K562 (cell line): ENCODE results near the gene DAB2. TPM values are rescaled to one million over a fixed set of nuclear protein-coding genes. Genes with fewer than 3 reads are reported as not detected.

Experiments used
- ATAC-seq: fragments of 200-7000 bp; cut with Tn5 transposase; 3 replicates; pipeline ENCODE4 v1.9.1; 2020; ENCODE audit warnings: moderate library complexity
- BruUV-seq: library from RNA; stranded (reverse); fragments of 400-500 nt; replicated peaks from 2 replicates; lab custom pipeline; 2021; lab: Mats Ljungman, UMichigan
- CTCF ChIA-PET: fragments of 300-600 bp; formaldehyde crosslinking; extraction: SDS; loops from one replicate; lab custom pipeline; 2021; ENCODE audit warnings: low intra/inter-chr PET ratio; lab: Yijun Ruan, JAX
- POLR2A ChIA-PET: fragments of 300-600, 350-650 bp; sonication (Branson Sonifier 250); formaldehyde crosslinking; extraction: SDS; loops from one replicate; lab custom pipeline; 2021; ENCODE audit warnings: antibody characterized with exemption, inconsistent platforms; lab: Yijun Ruan, JAX
- DNase-seq, 4 experiments: peaks; one replicate each; pipeline versions ENCODE4 v3.0.0 to v3.0.0-alpha.2; 2011 to 2018; ENCODE audit warnings: low spot score in 3 of 4, mixed read lengths in 3 of 4; ENCODE audit errors: extremely low read depth in 1 of 4
- FAIRE-seq: peaks from 2 replicates; lab custom pipeline; 2011; peaks lifted over from hg19 to GRCh38; lab: Jason Lieb, UNC
- H2AFZ ChIP-seq: 2 replicates; pipeline ENCODE4 v1.6.0; 2011; ENCODE audit warnings: low read depth, low read length, control low read depth, inconsistent platforms
- H3K27ac ChIP-seq: fragments of 200-600 bp; 3 replicates; pipeline ENCODE4 v1.8.0; 2011; ENCODE audit warnings: low read depth, mild to moderate bottlenecking, control low read depth, inconsistent platforms, low read length, moderate library complexity, mixed read lengths; ENCODE audit errors: extremely low read depth
- H3K27me3 ChIP-seq, 2 experiments: fragments of 300-600 bp in 1 of 2; 2 replicates in 1 of 2; 3 replicates in 1 of 2; pipeline versions ENCODE4 v1.6.0 to v1.8.0; 2011; ENCODE audit warnings: inconsistent platforms in 2 of 2, low read length in 2 of 2, mild to moderate bottlenecking in 1 of 2, mixed read lengths in 1 of 2, moderate library complexity in 1 of 2; ENCODE audit not compliant: control insufficient read depth in 2 of 2, insufficient read depth in 2 of 2
- H3K36me3 ChIP-seq: fragments of 300-600 bp; 3 replicates; pipeline ENCODE4 v1.8.0; 2011; ENCODE audit warnings: mild to moderate bottlenecking, low read length, inconsistent platforms; ENCODE audit not compliant: control insufficient read depth, insufficient read depth
- H3K4me1 ChIP-seq, 2 experiments: fragments of 200-600 bp in 1 of 2; replicated peaks in 1 of 2; 2 replicates in 1 of 2; 3 replicates in 1 of 2; pipeline versions ENCODE4 v1.5.1 to v1.8.0; 2011; ENCODE audit warnings: inconsistent platforms in 2 of 2, low read length in 2 of 2, mild to moderate bottlenecking in 1 of 2, mixed read lengths in 1 of 2, moderate library complexity in 1 of 2; ENCODE audit not compliant: control insufficient read depth in 2 of 2, insufficient read depth in 2 of 2
- H3K4me2 ChIP-seq: 2 replicates; pipeline ENCODE4 v1.6.1; 2011; ENCODE audit warnings: low read length, control low read depth, inconsistent platforms, mixed read lengths; ENCODE audit not compliant: insufficient read depth
- H3K4me3 ChIP-seq: fragments of 200-600 bp; sonication (generic), shearing (Covaris generic); 2 replicates; pipeline ENCODE4 v1.5.1; 2016; ENCODE audit warnings: control low read depth, inconsistent platforms
- H3K79me2 ChIP-seq: fragments of 200-600 bp; 3 replicates; pipeline ENCODE4 v1.8.0; 2011; ENCODE audit warnings: low read length, inconsistent platforms; ENCODE audit not compliant: control insufficient read depth, insufficient read depth
- H3K9ac ChIP-seq, 2 experiments: 2 replicates each; pipeline versions ENCODE4 v1.6.0 to v1.6.1; 2011; ENCODE audit warnings: low read depth in 2 of 2, low read length in 2 of 2, control low read depth in 1 of 2, inconsistent platforms in 1 of 2, mild to moderate bottlenecking in 1 of 2, mixed read lengths in 1 of 2; ENCODE audit not compliant: insufficient read depth in 1 of 2
- H3K9me1 ChIP-seq: one replicate; pipeline ENCODE4 v1.6.0; 2011; ENCODE audit warnings: inconsistent platforms, mild to moderate bottlenecking, low read length, moderate library complexity; ENCODE audit not compliant: control insufficient read depth, insufficient read depth
- H3K9me3 ChIP-seq: replicated peaks from 2 replicates; pipeline ENCODE4 v1.5.1; 2011; ENCODE audit warnings: low read depth, low read length, inconsistent platforms; ENCODE audit not compliant: control insufficient read depth, insufficient read depth
- H4K20me1 ChIP-seq: replicated peaks from 2 replicates; pipeline ENCODE4 v1.6.1; 2011; ENCODE audit warnings: low read length, inconsistent platforms, mixed read lengths; ENCODE audit not compliant: control insufficient read depth, insufficient read depth
- BCL6 ChIP-seq: fragments of 250-450 bp; sonication (Bioruptor Pico); IDR thresholded peaks from 2 replicates; pipeline ENCODE4 v1.4.0; 2020
- BRF1 ChIP-seq: IDR thresholded peaks from 3 replicates; pipeline ENCODE4 v1.6.1; 2011; ENCODE audit warnings: borderline replicate concordance, mild to moderate bottlenecking; ENCODE audit not compliant: insufficient read length; ENCODE audit errors: extremely low read depth
- EWSR1 ChIP-seq: fragments of 450-650 bp; IDR thresholded peaks from 2 replicates; pipeline ENCODE4 v1.6.1; 2018; ENCODE audit warnings: borderline replicate concordance, mild to moderate bottlenecking, low read depth, moderate library complexity; ENCODE audit not compliant: partially characterized antibody
- EZH2 ChIP-seq: IDR thresholded peaks from 2 replicates; pipeline ENCODE4 v1.6.1; 2012; ENCODE audit warnings: low read depth, mild to moderate bottlenecking, inconsistent platforms, low read length, borderline replicate concordance
- NCOA4 ChIP-seq: fragments of 450-650 bp; IDR thresholded peaks from 2 replicates; pipeline ENCODE4 v1.6.1; 2018; ENCODE audit warnings: mild to moderate bottlenecking; ENCODE audit not compliant: partially characterized antibody
- NCOR1 ChIP-seq: fragments of 450-650 bp; IDR thresholded peaks from 2 replicates; pipeline ENCODE4 v1.6.1; 2016; ENCODE audit warnings: mild to moderate bottlenecking, moderate library complexity
- NONO ChIP-seq, 2 experiments: fragments of 200-400 bp in 1 of 2; fragments of 450-650 bp in 1 of 2; formaldehyde crosslinking in 1 of 2; IDR thresholded peaks; 2 replicates each; pipeline ENCODE4 v1.6.1; 2017; ENCODE audit warnings: low read depth in 2 of 2, mild to moderate bottlenecking in 2 of 2, moderate library complexity in 2 of 2, low read length in 1 of 2
- PHF20 ChIP-seq: fragments of 450-650 bp; IDR thresholded peaks from 2 replicates; pipeline ENCODE4 v1.6.1; 2018; ENCODE audit not compliant: partially characterized antibody
- SMC3 ChIP-seq: conservative IDR thresholded peaks from 2 replicates; pipeline ENCODE4 v1.6.1; 2011; ENCODE audit warnings: low read depth, low read length, improper control_type of control experiment; ENCODE audit not compliant: insufficient read depth
- TEAD1 ChIP-seq, 2 experiments: fragments of 450-650 bp in 1 of 2; sonication (generic) in 1 of 2; formaldehyde crosslinking; IDR thresholded peaks; 2 replicates each; pipeline versions ENCODE4 v1.4.0 to v1.8.0; 2020 to 2022; ENCODE audit warnings: mild to moderate bottlenecking in 2 of 2, missing genetic modification reagents in 1 of 2
- YBX1 ChIP-seq: fragments of 450-650 bp; IDR thresholded peaks from 2 replicates; pipeline ENCODE4 v1.7.1; 2016; ENCODE audit warnings: mild to moderate bottlenecking
- ZC3H11A ChIP-seq: IDR thresholded peaks from 2 replicates; pipeline ENCODE4 v1.6.1; 2012; ENCODE audit warnings: low read depth, low read length, improper control_type of control experiment
- ZFX ChIP-seq: sonication (generic); formaldehyde crosslinking; IDR thresholded peaks from 2 replicates; pipeline ENCODE4 v1.8.0; 2022; ENCODE audit warnings: mild to moderate bottlenecking, missing genetic modification reagents, moderate library complexity
- ZKSCAN8 ChIP-seq: fragments of 200-800 bp; sonication (Bioruptor generic); IDR thresholded peaks from 2 replicates; pipeline ENCODE4 v1.6.1; 2016; ENCODE audit warnings: missing genetic modification characterization, missing compliant biosample characterization
- WGBS: fragments of 100-300 bp; shearing (Covaris generic); methylation state at CpG from one replicate; pipeline ENCODE4 v1.1.6; 2016; ENCODE audit warnings: low coverage, mixed read lengths; ENCODE audit not compliant: insufficient coverage; ENCODE audit errors: missing lambda C conversion rate; 5-methylcytosine and 5-hydroxymethylcytosine counted together
- in situ Hi-C: fragments of 300-500 bp; cut with MboI; formaldehyde crosslinking; loops from 4 replicates; pipeline ENCODE4 v1.15.0; 2018; ENCODE audit warnings: inconsistent platforms, mixed read lengths
- intact Hi-C: fragments of 100-400 bp; cut with micrococcal nuclease; formaldehyde crosslinking; loops from 2 replicates; pipeline ENCODE4 v1.14.2; 2022
- polyA plus RNA-seq, 8 experiments: library from polyadenylated mRNA; depleted of rRNA in 4 of 8; stranded (reverse) in 5 of 8; unstranded in 3 of 8; fragments of >200 nt; fragmentation: Nextera tagmentation in 2 of 8; fragmentation: Illumina TruSeq in 1 of 8; extraction: Ambion mirVana in 2 of 8; extraction: Trizol in 1 of 8; gene quantifications; 2 replicates each; pipeline versions ENCODE4 v1.2.1 to v1.2.3, GENCODE V29; 2011 to 2014; ENCODE audit warnings: inconsistent platforms in 1 of 8, missing spikeins in 1 of 8
- total RNA-seq, 7 experiments: library from RNA; depleted of rRNA in 6 of 7; stranded (reverse); fragments of >200 nt in 6 of 7; fragmentation: Illumina TruSeq in 2 of 7; extraction: Trizol in 2 of 7; gene quantifications; 2 replicates each; pipeline versions ENCODE4 v1.2.1 to v1.2.3, GENCODE V29; 2011 to 2021; ENCODE audit warnings: low replicate concordance in 1 of 7
- TF ChIP-seq, protein P1 (sequence below): sonication (generic); formaldehyde crosslinking; IDR thresholded peaks from 2 replicates; pipeline ENCODE4 v1.8.0; 2023; ENCODE audit warnings: mild to moderate bottlenecking, missing genetic modification reagents

The DAB2 gene
- total and polyA plus RNA-seq, 9 of the 15 experiments (the other 6 are each of a cell fraction or from before 2014, with no cell fraction given), result 6.6 to 29.9 (median 24.1) TPM

DNA sequence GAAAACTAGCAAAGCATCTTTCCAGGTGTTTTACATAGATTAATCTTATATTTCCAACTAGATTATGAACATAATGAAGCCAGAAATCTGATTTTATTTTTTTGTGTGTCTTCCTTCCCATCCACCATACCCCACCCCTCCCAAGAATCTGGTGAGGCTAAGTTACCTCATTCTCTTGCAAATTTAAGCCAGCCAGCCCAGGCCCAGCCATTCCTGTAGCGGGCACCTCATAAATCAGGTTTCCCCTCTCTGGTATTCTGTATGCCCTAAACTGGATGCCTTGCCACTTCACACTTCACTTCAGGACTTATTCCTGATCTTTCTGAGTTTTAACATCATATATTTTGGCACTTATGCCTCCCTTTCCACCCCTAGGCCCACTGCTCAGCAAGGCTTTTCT is 82.3 kb downstream of the DAB2 start:
- Histone ChIP-seq H3K27ac (no peak overlapping the region), H3K9ac (no peak overlapping the region), H3K27me3 (peaks cover 0 to 4% of the 10 kb centered on the region in 2 experiments; a peak in 2 of 5 replicates), H3K9me3 (no peaks in the 10 kb centered on the region), H3K9me1 (no peaks in the 10 kb centered on the region), H4K20me1 (no peaks in the 10 kb centered on the region), H3K4me2 (no peak overlapping the region), H3K4me1 (no peaks in the 10 kb centered on the region), H3K4me3 (no peak overlapping the region), H3K79me2 (no peaks in the 10 kb centered on the region), H2AFZ (peak overlapping the region; percentile 96), H3K36me3 (no peaks in the 10 kb centered on the region)
- DNase-seq, result no peak
- WGBS, result 80% methylated on average over 1 of the region's 1 CpG
- FAIRE-seq, result no peak
- intact Hi-C loops, result no loop called here
- CTCF ChIA-PET, result no interaction called here
- ATAC-seq, result no peak
- POLR2A ChIA-PET, result no interaction called here
- TF ChIP-seq PHF20, result no peak
- TF ChIP-seq SMC3, result no peak
- TF ChIP-seq TEAD1 (CRISPR knock-in tag; IDR thresholded peaks at IDR 0.05), result no peak
- TF ChIP-seq NONO (IDR thresholded peaks at IDR 0.05; ENCODE audit: low read depth in 2 of 2, low read length in 1 of 2), result no peak
- TF ChIP-seq YBX1, result no peak
- TF ChIP-seq ZFX (CRISPR knock-in tag), result no peak
- no peak for TF ChIP-seq ZKSCAN8 (CRISPR knock-in tag)
- TF ChIP-seq ZC3H11A, result no peak
- no peak for TF ChIP-seq EWSR1
- no peak for TF ChIP-seq EZH2
- TF ChIP-seq NCOR1, result no peak
- no peak for TF ChIP-seq BCL6 (CRISPR knock-in tag)
- TF ChIP-seq NCOA4, result no peak
- TF ChIP-seq BRF1, result no peak
- TF ChIP-seq, protein P1, sequence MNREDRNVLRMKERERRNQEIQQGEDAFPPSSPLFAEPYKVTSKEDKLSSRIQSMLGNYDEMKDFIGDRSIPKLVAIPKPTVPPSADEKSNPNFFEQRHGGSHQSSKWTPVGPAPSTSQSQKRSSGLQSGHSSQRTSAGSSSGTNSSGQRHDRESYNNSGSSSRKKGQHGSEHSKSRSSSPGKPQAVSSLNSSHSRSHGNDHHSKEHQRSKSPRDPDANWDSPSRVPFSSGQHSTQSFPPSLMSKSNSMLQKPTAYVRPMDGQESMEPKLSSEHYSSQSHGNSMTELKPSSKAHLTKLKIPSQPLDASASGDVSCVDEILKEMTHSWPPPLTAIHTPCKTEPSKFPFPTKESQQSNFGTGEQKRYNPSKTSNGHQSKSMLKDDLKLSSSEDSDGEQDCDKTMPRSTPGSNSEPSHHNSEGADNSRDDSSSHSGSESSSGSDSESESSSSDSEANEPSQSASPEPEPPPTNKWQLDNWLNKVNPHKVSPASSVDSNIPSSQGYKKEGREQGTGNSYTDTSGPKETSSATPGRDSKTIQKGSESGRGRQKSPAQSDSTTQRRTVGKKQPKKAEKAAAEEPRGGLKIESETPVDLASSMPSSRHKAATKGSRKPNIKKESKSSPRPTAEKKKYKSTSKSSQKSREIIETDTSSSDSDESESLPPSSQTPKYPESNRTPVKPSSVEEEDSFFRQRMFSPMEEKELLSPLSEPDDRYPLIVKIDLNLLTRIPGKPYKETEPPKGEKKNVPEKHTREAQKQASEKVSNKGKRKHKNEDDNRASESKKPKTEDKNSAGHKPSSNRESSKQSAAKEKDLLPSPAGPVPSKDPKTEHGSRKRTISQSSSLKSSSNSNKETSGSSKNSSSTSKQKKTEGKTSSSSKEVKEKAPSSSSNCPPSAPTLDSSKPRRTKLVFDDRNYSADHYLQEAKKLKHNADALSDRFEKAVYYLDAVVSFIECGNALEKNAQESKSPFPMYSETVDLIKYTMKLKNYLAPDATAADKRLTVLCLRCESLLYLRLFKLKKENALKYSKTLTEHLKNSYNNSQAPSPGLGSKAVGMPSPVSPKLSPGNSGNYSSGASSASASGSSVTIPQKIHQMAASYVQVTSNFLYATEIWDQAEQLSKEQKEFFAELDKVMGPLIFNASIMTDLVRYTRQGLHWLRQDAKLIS (CRISPR knock-in tag), result no peak
- in situ Hi-C loops, result no loop called here
- BruUV-seq, result no TSS peak
